T-helper 2 cell treated with Interferon-gamma antibody and Interleukin-4, amounts not matched to agents 100 ng/mL and 5 ng/mL, for 36 hours (primary cell): ENCODE data around the gene NCKAP5. TPM values are rescaled to one million over a fixed set of nuclear protein-coding genes. Genes with fewer than 3 reads are reported as not detected.

Experiments used
- intact Hi-C: fragments of 100-400 bp; cut with micrococcal nuclease; formaldehyde crosslinking; loops from one replicate; pipeline ENCODE4 v1.15.1; 2023
- total RNA-seq: library from RNA; stranded (reverse); gene quantifications from 2 replicates; pipeline ENCODE4 v1.2.3, GENCODE V29; 2022

Gene NCKAP5
- total RNA-seq, 1 donor from 2014 or later = not detected

GRCh38 chr2:133167223-133167622 is 401.0 kb downstream of the NCKAP5 start:
- intact Hi-C loops = no loop called here

DNA sequence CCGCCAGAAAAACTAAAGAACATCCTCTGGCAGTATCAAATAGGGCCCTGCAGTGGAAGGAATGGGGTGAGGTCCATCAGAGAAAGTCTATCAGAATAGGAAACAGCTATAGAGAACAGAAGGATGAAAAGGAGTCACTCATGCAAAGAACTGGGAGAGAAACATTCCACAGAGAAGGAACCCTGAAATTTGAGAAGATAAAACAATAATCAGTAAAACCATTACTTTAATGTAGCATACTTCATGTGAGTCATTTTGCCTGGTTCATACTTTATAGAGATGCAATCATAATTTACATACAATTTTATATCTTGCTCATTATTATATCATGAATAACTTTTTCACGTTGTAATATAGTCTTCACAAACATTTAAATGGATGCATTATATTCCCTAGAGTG is 402.2 kb downstream of the NCKAP5 start:
- intact Hi-C loops = no loop called here

GRCh38 chr2:133163111-133163510 is 405.2 kb downstream of the NCKAP5 start:
- intact Hi-C loops = no loop called here

DNA sequence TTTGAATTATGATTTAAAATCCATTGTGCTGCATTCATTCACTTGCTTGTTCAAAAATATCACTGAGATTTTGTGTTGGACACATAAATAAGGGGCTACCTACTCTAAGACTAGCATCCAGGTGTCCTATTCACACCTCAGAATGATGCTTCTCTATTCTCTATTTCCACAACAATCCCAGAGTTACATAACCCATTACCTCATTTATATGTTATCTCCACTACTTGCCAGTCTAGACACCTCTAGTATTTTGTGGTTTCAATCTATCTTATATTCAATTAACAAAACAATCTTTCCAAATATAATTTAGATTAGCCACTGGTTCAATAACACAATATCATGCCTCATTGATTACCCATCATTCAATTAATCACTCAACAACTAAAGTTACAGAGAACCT is 409.8 kb downstream of the NCKAP5 start:
- intact Hi-C loops = no loop called here

- intact Hi-C loops = no loop called here
Observed at GRCh38 chr2:133158024-133158423, 410.2 kb downstream of the NCKAP5 start.

- intact Hi-C loops = no loop called here
Observed at GRCh38 chr2:133157141-133157540, 411.1 kb downstream of the NCKAP5 start.

DNA sequence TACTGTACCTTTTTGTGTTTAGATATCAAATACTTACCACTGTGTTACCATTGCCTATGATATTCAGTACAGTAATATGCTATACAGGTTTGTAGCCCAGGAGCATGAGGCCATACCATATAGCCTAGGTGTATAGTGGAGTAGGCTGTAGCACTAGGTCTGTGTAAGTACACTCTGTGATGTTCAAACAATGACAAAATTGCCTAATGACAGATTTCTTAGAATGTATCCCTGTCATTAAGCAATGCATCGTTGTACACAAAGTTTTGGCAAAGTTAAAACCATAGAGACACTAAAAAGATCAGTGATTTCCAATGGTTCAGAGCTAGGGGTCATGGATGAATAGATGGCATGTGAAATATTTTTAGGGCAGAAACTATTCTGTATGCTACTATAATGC is 415.5 kb downstream of the NCKAP5 start:
- intact Hi-C loops = no loop called here

GRCh38 chr2:133148187-133148586 is 420.1 kb downstream of the NCKAP5 start:
- intact Hi-C loops = no loop called here

GRCh38 chr2:133146893-133147292 is 421.4 kb downstream of the NCKAP5 start:
- intact Hi-C loops = no loop called here

- intact Hi-C loops = no loop called here
Observed at GRCh38 chr2:133143645-133144044, 424.6 kb downstream of the NCKAP5 start.

DNA sequence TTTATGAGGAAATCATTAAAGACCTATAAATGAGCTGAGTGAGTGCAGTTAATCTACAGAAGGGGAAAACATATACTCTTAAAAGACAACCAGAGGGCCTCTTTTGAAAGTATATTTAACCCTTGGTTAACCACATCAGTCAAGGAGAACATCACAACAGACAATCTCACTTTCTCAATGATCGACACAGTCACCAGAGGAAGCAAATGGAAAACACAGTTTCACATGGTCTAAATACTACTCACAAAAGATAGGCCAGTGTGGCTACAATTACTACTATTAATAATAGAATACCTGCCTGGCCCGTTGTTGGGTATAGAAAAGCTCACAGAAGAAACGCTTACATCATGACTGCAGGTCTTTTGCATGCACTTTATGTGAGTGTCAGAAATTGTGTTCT is 426.2 kb downstream of the NCKAP5 start:
- intact Hi-C loops = no loop called here

DNA sequence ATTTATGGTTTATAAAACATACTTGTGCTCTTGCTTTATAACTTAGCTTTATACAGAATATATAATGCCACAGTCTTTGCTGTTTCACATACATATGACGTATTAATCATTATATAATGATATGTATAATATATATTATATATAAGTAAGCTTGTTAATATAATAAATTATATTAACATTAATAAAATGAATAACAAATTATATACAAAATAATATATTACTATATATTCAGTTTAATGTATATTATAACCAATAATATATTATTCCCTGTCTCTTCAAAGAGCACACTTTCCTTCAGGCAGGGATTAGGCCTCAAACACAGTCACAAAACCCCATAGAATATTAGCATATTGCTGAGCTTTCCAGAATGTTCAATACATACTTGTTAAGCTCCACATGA is 427.6 kb downstream of the NCKAP5 start:
- intact Hi-C loops = no loop called here

DNA sequence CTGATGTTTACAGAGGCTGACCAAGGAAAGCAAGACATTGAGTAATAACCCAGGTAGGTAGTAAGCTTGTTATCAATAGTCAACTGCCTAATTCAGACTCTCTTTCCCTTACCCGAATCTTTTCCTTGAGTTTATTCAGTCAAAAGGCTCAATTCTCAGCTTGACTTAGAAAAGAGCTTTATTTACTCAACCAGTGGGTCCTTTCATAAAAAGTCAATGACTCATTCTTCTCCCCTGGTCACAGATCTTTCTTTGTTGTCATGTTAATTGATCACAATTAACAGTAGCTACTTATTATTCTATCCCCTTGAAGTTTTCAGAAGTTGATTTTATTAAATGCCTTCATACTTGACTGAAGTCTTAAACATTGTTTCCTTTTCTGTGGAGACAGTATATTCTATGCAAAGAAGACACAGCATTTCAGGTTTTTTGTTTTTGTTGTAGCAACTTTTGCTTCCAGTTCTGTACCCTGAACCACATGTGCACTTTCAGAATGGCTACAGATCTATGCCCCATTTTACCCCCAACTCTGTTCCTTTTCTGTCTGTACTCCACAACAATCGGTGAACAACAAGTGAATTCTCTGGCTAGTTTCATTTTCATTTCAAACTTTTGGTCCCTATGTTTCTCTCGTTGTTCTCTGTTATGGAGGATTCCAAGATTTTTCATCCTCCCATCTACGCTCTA is 428.3 kb downstream of the NCKAP5 start:
- intact Hi-C loops = no loop called here

- intact Hi-C loops = no loop called here
Observed at GRCh38 chr2:133138693-133139092, 429.6 kb downstream of the NCKAP5 start.

GRCh38 chr2:133135035-133135654 is 433.1 kb downstream of the NCKAP5 start:
- intact Hi-C loops = no loop called here

DNA sequence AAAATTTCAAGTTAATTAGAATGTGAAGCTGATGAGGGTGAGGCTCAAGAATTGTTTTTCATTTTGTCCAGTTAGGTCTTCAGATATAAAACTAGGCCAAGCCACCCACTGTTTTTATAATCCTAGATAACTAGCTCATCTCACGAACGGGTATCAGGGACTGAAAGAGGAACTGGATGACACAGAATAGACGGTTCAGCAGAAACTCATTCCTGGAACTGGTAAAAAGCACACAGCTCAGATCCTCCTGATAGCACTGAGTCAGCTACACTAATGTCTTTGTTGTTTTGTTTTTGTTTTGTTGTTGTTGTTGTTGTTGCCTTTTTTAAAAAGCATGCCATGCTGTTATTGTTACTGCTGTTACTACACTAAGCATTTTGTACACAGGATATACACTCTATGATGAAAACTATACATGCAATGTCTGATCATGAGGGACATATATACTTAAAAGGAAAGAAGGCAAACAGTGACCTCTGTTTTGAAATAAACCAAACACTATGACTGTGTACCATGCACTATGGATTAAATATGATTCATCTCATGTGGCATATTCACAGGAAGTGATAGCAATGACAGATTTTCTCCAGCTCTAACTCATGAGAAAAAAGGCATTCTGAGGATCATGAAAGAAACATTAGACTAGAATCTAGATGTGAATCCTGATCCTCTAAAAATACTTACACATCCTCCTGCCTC is 437.6 kb downstream of the NCKAP5 start:
- intact Hi-C loops = no loop called here

GRCh38 chr2:133124446-133124845 is 443.8 kb downstream of the NCKAP5 start:
- intact Hi-C loops = no loop called here

- intact Hi-C loops = no loop called here
Observed at GRCh38 chr2:133123904-133124303, 444.4 kb downstream of the NCKAP5 start.

- intact Hi-C loops = no loop called here
Observed at GRCh38 chr2:133123393-133123792, 444.9 kb downstream of the NCKAP5 start.

DNA sequence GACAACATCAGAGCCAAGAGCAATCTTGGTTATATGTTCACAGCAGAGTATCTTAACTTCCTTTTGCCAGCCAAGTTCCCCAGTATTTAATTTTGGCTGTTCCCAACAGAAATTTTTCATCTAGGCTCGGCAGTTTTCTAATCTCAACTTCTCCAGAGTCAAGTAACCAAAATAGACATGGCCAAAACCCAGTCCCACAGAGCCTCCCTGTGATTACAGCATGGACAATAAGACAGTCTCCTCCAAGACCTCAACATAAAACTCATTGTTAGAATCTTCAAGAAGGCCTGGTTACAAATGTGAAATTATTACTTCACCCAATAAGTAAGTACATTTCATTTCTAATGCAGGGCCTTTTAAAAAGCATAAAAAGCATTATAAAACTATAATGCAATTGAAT is 445.7 kb downstream of the NCKAP5 start:
- intact Hi-C loops = no loop called here

GRCh38 chr2:133120310-133120709 is 448.0 kb downstream of the NCKAP5 start:
- intact Hi-C loops = no loop called here

GRCh38 chr2:133110201-133110600 is 458.1 kb downstream of the NCKAP5 start:
- intact Hi-C loops = no loop called here

DNA sequence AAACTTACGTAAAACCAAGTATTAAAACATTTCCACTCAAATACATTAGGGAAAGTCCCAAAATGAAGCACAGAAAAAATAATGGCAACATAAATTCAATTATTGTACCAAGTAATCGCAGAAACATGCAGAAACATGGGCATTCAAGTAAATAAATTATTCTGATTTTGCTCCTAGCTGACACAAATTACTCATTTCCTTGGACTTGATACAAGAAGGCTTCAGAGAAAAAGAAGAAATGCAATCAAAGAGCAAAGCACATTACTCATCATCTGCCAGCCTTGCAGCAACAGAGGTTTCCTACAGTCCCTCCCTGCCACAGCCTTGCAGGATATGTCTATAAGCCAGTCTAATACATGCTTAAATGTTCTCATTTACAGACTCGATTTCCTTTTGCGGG is 458.5 kb downstream of the NCKAP5 start:
- intact Hi-C loops = no loop called here
